T-helper 17 cell (primary cell): Measurements from ENCODE around the gene ARHGAP28. TPM values are rescaled to one million over a fixed set of nuclear protein-coding genes. Genes with fewer than 3 reads are reported as not detected.

Experiments
- ATAC-seq: fragments of 150-1000 bp; cut with Tn5 transposase; 2 replicates; pipeline ENCODE4 v1.10.0; 2021; ENCODE audit warnings: mild to moderate bottlenecking, moderate library complexity
- DNase-seq, 3 donors: peaks; one replicate each; pipeline versions ENCODE4 v3.0.0 to v3.0.0-alpha.2; 2020 to 2021
- H3K9me3 ChIP-seq: one replicate; pipeline ENCODE4 v1.7.0; 2013; ENCODE audit warnings: low read length, mild to moderate bottlenecking; ENCODE audit not compliant: control insufficient read depth, poor library complexity, severe bottlenecking
- H3K27ac Mint-ChIP-seq: one replicate; pipeline ENCODE4 v1.8.0; 2022; ENCODE audit warnings: mild to moderate bottlenecking, moderate library complexity, mixed read lengths
- H3K27me3 Mint-ChIP-seq: one replicate; pipeline ENCODE4 v1.8.0; 2022; ENCODE audit warnings: mixed read lengths
- H3K36me3 Mint-ChIP-seq: one replicate; pipeline ENCODE4 v1.8.0; 2022; ENCODE audit warnings: low read depth, mixed read lengths
- H3K4me1 Mint-ChIP-seq: one replicate; pipeline ENCODE4 v1.8.0; 2022; ENCODE audit warnings: mild to moderate bottlenecking, mixed read lengths
- H3K4me3 Mint-ChIP-seq: one replicate; pipeline ENCODE4 v1.8.0; 2022; ENCODE audit warnings: mild to moderate bottlenecking, moderate library complexity, mixed read lengths
- total RNA-seq, 4 donors: library from RNA in 2 of 4; stranded (reverse) in 2 of 4; gene quantifications; one replicate each; pipeline ENCODE4 v1.2.3 and lab custom pipeline; 2022 to 2026

ARHGAP28 gene
- not detected for total RNA-seq
- total RNA-seq (lab: John Stamatoyannopoulos, UW), result 0 to 0.35 reads per million in 2 donors

- Mint-ChIP-seq H3K27ac (no peak within 1 kb of the TSS), H3K4me3 (peak within 1 kb of the TSS; percentile 62), H3K36me3 (no peaks in the 10 kb centered on the region), H3K4me1 (peaks cover 4% of the 10 kb centered on the region), H3K27me3 (peaks cover 13% of the 10 kb centered on the region)
- H3K9me3 ChIP-seq, result no peaks in the 10 kb centered on the region
- ATAC-seq (no peak), DNase-seq (no peak)
Measured at GRCh38 chr18:6729247-6730091, at the start of gene ARHGAP28. Gene ARHGAP28, plus strand, starts transcription at chr18:6729716. Its CDS starts 106 bp downstream, at chr18:6729822.

GRCh38 chr18:6681331-6681875 is 48.1 kb upstream of the ARHGAP28 start:
- no peaks in the 10 kb centered on the region for H3K36me3 Mint-ChIP-seq
- no peaks in the 10 kb centered on the region for H3K27me3 Mint-ChIP-seq
- H3K4me3 Mint-ChIP-seq, result no peak overlapping the region
- no peak overlapping the region for H3K27ac Mint-ChIP-seq
- DNase-seq (no peak), ATAC-seq (no peak)
- H3K4me1 Mint-ChIP-seq, result no peaks in the 10 kb centered on the region
- H3K9me3 ChIP-seq, result no peaks in the 10 kb centered on the region

- DNase-seq (no peak), ATAC-seq (no peak)
- Mint-ChIP-seq H3K27ac (no peak overlapping the region), H3K36me3 (no peaks in the 10 kb centered on the region), H3K4me3 (no peak overlapping the region), H3K4me1 (no peaks in the 10 kb centered on the region), H3K27me3 (no peaks in the 10 kb centered on the region)
- H3K9me3 ChIP-seq, result no peaks in the 10 kb centered on the region
Measured at GRCh38 chr18:6682437-6683111, 46.9 kb upstream of the ARHGAP28 start.

- no peak for DNase-seq
- H3K9me3 ChIP-seq, result no peaks in the 10 kb centered on the region
- no peaks in the 10 kb centered on the region for H3K4me1 Mint-ChIP-seq
- no peak for ATAC-seq
- H3K27me3 Mint-ChIP-seq, result no peaks in the 10 kb centered on the region
- H3K36me3 Mint-ChIP-seq, result no peaks in the 10 kb centered on the region
- no peak overlapping the region for H3K4me3 Mint-ChIP-seq
- no peak overlapping the region for H3K27ac Mint-ChIP-seq
Measured at GRCh38 chr18:6683112-6683876, 46.2 kb upstream of the ARHGAP28 start.

GRCh38 chr18:6687676-6688075 is 41.8 kb upstream of the ARHGAP28 start:
- H3K4me1 Mint-ChIP-seq, result no peaks in the 10 kb centered on the region
- no peaks in the 10 kb centered on the region for H3K27me3 Mint-ChIP-seq
- no peak overlapping the region for H3K4me3 Mint-ChIP-seq
- no peaks in the 10 kb centered on the region for H3K9me3 ChIP-seq
- ATAC-seq (no peak), DNase-seq (no peak)
- H3K27ac Mint-ChIP-seq, result no peak overlapping the region
- no peaks in the 10 kb centered on the region for H3K36me3 Mint-ChIP-seq

GRCh38 chr18:6708890-6709289 is 20.6 kb upstream of the ARHGAP28 start:
- Mint-ChIP-seq H3K27me3 (no peaks in the 10 kb centered on the region), H3K27ac (no peak overlapping the region), H3K4me3 (no peak overlapping the region), H3K4me1 (no peaks in the 10 kb centered on the region), H3K36me3 (no peaks in the 10 kb centered on the region)
- DNase-seq (no peak), ATAC-seq (no peak)
- peaks cover 3% of the 10 kb centered on the region for H3K9me3 ChIP-seq

GRCh38 chr18:6711467-6711866 is 18.0 kb upstream of the ARHGAP28 start:
- DNase-seq (no peak), ATAC-seq (no peak)
- H3K4me1 Mint-ChIP-seq, result no peaks in the 10 kb centered on the region
- H3K27ac Mint-ChIP-seq, result no peak overlapping the region
- peaks cover 3% of the 10 kb centered on the region for H3K9me3 ChIP-seq
- no peaks in the 10 kb centered on the region for H3K36me3 Mint-ChIP-seq
- H3K4me3 Mint-ChIP-seq, result no peak overlapping the region
- no peaks in the 10 kb centered on the region for H3K27me3 Mint-ChIP-seq

GRCh38 chr18:6712401-6712800 is 17.1 kb upstream of the ARHGAP28 start:
- no peak overlapping the region for H3K27ac Mint-ChIP-seq

GRCh38 chr18:6714010-6714409 is 15.5 kb upstream of the ARHGAP28 start:
- no peak overlapping the region for H3K27ac Mint-ChIP-seq
- H3K4me3 Mint-ChIP-seq, result no peak overlapping the region
- ATAC-seq, result no peak
- no peak for DNase-seq
- no peaks in the 10 kb centered on the region for H3K27me3 Mint-ChIP-seq
- no peaks in the 10 kb centered on the region for H3K4me1 Mint-ChIP-seq
- peaks cover 3% of the 10 kb centered on the region for H3K9me3 ChIP-seq
- H3K36me3 Mint-ChIP-seq, result no peaks in the 10 kb centered on the region

More at GRCh38 chr18:6712401-6712800, 17.1 kb upstream of the ARHGAP28 start:
- no peaks in the 10 kb centered on the region for H3K27me3 Mint-ChIP-seq
- DNase-seq, result no peak
- H3K9me3 ChIP-seq, result no peaks in the 10 kb centered on the region
- ATAC-seq, result no peak
- no peaks in the 10 kb centered on the region for H3K4me1 Mint-ChIP-seq
- no peak overlapping the region for H3K4me3 Mint-ChIP-seq
- H3K36me3 Mint-ChIP-seq, result no peaks in the 10 kb centered on the region

GRCh38 chr18:6718267-6718666 is 11.2 kb upstream of the ARHGAP28 start:
- ATAC-seq, result no peak
- no peak for DNase-seq
- Mint-ChIP-seq H3K27ac (no peak overlapping the region), H3K36me3 (no peaks in the 10 kb centered on the region), H3K27me3 (no peaks in the 10 kb centered on the region), H3K4me1 (no peaks in the 10 kb centered on the region), H3K4me3 (no peak overlapping the region)
- H3K9me3 ChIP-seq, result peaks cover 3% of the 10 kb centered on the region

- no peaks in the 10 kb centered on the region for H3K36me3 Mint-ChIP-seq
- H3K4me3 Mint-ChIP-seq, result no peak overlapping the region
- no peaks in the 10 kb centered on the region for H3K27me3 Mint-ChIP-seq
- H3K27ac Mint-ChIP-seq, result no peak overlapping the region
- H3K9me3 ChIP-seq, result peaks cover 3% of the 10 kb centered on the region
- DNase-seq (no peak), ATAC-seq (no peak)
- H3K4me1 Mint-ChIP-seq, result no peaks in the 10 kb centered on the region
Measured at GRCh38 chr18:6719098-6719846, 10.2 kb upstream of the ARHGAP28 start.

GRCh38 chr18:6719910-6720683 is 9.4 kb upstream of the ARHGAP28 start:
- Mint-ChIP-seq H3K36me3 (no peaks in the 10 kb centered on the region), H3K4me1 (no peaks in the 10 kb centered on the region), H3K4me3 (no peak overlapping the region), H3K27ac (no peak overlapping the region), H3K27me3 (no peaks in the 10 kb centered on the region)
- DNase-seq, result no peak
- no peak for ATAC-seq
- peaks cover 3% of the 10 kb centered on the region for H3K9me3 ChIP-seq
